OCI-M1 (cell line): ENCODE data around the gene TARP.
A peak's percentile ranks its signal among the peaks of the same experiment; 100 is the strongest.

Experiments
- DNase-seq: peaks from one replicate; lab custom pipeline; 2025; lab: John Stamatoyannopoulos, UW

TARP gene

DNA sequence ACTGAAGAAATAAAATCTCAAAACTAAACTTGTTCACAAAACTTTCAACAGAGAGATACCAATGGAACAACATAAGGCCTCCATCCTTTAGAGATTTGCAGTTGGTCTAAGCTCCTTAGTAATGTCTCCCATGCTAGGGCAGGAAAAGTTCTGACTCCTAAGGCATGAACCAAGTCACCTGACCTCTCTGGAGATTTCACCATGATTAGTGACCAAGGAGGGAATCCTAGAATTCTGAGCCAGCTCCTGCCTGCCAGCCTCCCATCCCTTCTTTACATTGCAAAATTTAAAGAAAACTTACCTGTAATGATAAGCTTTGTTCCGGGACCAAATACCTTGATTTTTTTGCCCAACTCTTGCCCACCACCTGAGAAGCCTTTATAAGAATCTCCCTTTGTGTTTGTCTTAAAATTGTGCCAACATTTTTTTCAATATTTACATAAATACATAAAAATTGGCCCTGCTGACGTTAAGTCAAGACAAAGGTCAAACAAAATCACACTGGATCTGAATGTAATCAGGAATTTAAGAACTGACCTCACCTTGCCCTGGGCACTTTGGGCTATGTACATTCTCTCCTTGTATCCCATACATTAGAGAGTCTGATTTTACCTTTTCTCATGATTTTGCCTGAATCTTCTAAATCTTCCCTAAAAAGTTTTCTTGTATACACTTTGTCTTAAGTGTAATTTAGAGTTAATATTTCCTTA is at the start of gene TARP:
Gene TARP, minus strand, starts transcription at position 351 of the 710 bp plus-strand sequence.
- peak; percentile 9 for DNase-seq

DNA sequence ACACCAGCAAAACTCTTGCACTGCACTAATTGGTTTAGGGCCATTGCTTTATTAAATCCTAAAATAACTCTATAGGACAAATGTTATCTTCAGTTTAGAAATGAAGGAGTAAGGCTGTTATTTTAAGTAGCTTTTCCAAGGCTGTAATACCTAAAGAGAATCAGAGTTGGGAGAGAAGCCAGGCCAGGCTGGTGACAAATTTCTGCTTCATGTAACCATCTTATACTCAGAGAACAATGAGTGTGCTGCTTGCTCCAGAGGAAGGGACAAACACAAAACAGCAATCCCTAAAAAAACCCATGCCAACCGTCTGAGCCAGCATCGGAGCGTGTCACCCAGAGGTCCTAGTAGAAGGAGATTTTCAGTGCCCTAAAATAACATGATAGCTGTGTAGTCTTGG is 49.7 kb upstream of the TARP start:
- no peak for DNase-seq

DNA sequence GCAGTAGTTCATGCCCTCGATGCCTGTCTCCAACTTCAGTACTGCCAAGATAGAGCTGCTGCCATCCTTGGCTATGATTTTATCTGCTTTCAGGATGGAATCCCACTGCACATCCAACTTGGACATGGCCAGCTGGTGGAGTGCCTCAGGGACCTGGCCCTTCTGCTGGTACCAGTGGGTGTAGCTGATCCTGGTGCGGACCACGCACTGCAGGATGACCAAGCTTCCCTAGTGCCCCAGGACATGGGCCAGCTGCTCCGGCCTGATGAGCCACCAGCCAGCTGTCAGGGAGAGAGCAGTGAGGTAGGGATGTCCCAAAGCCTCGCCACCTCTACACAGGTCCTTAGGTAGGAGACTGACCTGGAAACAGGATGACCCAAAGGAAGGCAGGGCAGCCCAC is 49.0 kb upstream of the TARP start:
- no peak for DNase-seq

DNA sequence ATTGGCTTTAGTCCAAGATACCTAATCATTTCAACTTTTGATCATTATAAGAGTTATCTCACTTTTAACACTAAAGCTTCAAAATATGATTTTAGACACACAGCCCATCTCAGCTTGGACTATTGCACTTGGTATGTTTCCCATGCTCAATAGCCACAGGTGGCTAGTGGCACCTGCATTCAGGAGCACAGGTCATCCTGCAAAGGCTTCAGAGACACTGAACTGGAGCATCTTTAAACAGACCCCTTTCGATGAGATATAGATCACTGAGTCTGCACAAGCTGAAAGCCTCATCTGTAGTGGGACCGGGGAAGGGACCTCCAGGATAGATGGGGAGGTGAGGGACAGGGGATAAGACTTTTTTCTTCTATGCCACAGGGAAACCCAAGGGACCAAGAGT is 48.5 kb upstream of the TARP start:
- DNase-seq, result no peak

DNA sequence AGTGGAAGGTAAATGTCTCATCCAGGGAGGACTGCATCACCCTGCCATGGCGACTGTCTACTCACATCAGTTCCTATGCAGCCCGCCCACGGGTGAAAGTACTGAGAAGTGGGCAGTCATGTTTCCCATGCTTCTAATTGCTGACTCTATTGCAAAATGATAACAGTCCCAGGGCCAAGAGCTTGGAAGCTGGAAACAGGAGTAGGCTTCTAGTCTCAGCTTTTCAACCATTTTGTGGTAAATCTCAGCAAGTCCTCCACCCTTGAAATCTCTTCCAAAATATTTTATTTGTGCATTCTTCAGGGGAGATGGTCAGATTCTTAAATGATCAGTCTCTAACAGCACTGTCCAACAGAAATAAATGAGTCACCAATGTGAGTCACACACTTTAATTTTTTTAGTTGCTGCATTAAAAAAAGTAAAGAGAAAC is 48.1 kb upstream of the TARP start:
- DNase-seq, result peak; percentile 2

DNA sequence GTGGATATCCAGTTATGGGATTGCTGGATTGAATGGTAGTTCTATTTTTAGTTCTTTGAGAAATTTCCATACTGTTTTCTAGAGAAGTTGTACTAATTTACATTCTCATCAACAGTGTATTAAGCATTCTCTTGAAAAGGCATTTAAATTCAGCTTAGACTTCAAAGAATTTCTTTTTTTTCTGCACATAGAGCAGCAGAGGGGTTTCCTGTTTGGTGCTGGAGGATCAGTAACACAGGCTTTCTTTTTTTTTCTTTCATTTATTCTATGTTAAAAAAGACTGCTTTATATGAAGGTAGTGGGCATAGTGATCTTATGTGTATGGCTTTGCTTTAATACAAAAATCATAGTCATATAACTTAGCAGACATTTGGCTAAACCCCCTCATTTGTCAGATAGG is 47.6 kb upstream of the TARP start:
- DNase-seq, result no peak

DNA sequence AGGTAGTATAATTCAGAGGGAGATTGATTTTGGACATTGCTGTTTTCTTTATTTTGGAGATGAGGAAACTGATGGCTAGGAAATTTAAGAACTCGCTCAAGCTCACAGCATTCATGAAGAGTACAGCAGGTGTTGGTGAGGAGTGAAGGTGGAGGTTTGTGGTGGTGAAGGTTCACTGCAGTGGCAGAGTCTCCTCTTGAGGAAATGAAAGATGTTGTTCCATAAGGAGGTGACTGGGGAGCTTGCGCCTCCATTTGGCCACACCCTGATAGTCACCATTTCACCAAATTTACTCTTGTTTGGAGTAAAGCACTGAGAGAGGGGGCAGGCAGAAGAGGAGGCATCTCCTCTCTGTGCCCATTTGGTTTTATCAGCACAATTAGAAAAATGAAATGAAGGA is 46.4 kb upstream of the TARP start:
- no peak for DNase-seq

DNA sequence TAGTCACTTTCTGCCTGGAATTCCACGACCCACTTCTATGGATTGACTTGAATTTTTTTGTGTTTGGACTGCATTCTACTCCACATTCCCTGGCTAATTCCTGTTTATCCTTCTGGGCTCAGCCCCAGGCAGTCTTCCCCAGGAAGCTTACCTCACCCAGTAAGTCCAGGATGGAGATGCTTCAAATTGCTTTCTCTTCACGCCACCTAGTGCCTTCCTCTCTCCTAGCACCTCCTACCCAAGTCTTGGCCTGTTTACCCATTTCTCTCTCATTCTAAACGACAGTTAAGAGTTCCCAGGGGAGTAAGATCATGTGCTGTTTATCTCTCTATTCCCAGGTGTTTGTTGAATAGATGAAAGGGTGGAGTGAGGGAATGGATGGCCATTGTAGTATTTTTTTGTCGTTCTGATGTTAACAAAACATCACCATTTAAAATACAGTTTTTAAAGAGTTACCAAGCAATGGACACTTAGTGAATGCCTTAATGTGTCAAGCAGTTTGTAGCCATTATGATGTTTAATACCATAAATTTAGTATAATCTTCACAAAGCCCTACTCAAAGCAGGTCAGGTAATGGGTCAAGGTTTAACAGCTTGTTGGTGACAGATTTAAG is 45.5 kb upstream of the TARP start:
- peak; percentile 79 for DNase-seq

DNA sequence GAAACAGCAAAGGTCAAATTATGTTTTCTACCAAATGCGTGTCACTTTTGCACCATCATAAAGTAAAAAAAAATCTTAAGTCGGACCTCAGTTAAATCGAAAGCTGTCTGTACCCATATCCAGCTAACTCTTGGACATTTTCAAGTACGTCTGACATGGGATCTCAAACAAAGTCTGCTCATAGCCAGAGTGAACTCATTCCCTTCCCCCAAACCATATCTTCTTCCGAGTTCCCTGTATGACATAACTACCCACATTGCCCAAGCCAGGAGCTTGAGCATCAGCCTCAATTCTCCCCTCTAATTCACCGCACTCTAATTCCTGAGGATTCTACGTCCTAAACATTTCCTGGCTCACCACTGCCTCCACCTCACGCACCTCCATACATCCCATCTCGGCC is 44.8 kb upstream of the TARP start:
- no peak for DNase-seq

DNA sequence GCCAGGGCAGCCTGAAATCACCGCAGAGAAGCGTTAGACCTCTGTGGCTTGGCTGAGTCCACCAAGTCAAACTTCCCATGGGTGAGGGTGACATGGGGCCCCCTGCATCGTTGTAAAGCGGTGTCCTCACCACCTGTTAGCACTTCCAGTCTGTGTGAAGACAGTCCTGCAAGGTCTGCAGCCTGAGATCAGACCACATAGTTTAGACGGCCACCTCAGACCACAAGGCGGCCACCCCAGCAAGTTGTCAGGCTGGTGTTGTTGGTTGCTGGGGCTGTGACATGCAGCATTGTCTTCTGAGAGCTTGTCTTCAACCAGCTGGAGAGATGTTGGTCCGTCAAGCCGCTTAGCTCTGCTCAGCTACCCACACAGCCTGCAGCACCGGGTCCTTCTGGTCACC is 44.1 kb upstream of the TARP start:
- DNase-seq, result no peak

DNA sequence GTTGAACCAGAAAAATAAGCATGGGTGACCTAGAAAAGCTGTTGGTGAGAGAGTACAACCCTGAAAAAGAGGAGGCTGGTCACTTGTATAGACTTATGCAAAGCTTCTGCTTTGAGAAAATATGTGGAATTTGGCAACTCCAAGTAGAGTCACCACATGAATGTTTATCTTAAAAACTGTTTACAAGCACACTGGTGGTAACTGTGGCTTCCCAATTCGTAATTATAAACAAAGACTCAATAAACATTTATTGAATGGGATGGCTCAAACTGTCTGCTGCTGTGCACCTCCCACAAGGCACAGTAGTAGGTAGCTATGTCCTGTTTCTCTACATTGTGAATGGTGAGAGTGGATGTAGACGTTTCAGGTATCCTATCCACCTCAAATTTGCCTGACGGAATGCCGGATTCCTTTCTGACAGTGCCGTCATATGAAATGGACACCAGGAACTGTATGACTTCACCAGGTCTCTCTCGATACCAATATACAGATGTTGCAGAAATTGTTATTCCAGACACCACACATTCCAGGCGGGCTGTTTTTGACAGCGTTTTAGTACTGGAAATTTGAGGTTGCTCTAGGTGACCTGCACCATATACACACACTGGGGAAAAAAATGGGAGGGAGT is 43.4 kb upstream of the TARP start:
- DNase-seq, result no peak

DNA sequence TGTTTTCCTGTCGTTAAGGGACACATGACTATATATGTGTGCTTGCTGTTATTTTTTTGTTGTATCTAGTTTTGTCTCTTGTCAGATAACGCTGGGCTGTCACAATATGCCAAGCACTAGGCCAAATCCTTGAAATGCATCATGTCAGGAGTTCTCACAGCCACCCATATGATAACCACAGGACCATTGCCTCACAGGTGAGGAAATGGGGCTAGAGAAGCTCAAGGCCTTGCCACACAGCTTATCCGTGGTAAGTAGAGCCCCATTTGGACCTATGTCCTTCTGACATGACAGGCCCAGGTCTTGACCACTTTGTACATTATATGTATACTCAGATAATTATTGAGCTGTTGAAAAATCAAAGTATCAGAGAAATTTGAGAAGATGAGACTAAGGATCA is 42.0 kb upstream of the TARP start:
- DNase-seq, result no peak

DNA sequence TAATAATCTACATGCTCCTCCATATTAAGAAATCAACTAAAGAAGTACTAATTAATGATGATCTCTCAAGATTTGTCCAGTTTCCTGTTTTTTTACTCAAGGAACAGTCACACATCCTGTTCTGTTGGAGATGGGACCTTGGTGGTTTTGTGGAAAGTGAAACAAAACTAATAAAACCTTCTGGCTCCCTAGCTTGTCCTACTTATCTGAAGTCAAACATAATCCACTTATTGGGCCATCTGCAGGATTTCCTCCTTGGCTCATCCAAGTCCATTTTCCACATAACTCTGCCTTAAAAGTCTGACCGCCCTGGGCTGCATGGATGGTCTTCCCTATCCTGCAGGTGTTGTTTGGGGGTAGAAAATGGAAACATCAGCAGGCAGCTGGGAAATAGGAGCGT is 39.4 kb upstream of the TARP start:
- peak; percentile 54 for DNase-seq

DNA sequence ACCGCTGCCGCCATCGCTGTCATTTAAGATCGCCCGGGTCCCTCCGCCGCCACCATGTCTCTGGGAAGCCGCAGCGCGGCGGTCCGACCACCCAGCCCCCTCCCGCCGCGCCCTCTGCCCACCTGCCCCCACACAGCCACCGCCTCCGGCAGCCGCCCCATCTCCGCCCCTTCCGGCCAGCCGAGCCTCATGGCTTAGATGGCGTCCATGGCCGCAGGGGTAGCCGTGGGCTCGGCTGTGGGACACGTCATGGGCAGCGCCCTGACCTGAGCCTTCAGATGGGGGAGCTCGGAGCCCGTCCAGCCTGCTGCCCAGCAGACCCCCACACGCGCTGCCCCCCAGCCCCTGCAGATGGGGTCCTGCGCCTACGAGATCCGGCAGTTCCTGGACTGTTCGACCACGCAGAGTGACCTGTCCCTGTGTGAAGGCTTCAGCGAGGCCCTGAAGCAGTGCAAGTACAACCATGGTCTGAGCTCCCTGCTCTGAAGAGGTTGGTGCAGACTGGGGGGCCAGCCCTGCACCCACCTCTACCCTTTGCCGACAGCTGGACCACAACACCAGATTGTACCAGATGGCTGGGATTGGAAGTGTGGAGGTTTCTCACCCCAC is 38.0 kb upstream of the TARP start:
- peak; percentile 74 for DNase-seq

DNA sequence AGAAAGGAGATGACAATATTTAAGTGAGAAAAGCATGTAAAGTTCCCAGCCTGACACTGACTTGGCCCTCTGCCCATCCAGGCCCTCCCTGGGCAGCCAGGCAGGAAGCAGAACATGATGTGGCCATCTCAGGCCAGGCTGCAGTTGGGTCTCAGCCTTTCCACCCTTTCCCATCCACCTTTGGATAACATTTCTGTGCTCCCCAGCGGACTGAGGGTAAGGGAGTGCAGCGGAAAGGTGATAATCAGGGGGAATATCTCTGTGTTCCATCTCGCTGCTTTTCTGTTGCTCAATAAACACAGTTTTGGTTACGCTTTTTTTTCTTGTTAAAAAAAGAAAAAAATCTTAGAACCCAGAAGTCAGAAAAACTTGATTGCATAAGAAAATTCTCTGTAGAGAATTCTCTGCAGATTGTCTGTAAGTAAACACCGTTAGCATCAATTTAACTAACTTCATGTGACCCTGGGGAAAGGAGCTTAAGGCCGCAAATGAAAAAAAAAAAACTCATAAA is 37.2 kb upstream of the TARP start:
- DNase-seq, result peak; percentile 36

DNA sequence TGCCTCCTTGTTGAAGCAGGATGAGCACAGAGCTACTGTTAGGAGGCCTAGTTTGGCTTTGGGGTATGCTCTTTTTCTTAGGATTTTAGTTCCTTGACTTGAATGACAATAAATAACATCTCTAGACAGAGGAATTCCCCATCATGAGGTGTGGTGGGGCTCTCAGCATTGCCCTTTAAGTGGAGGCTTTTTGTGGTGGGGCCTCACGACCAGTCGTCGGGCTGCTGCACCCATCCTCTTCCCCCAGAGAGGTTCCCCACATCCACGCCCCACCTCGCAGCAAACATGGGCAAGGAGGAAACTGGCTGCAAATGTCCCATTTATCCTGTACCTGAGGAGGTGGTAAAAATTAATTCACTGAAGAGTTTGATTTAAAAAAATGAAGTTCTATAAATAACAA is 36.1 kb upstream of the TARP start:
- no peak for DNase-seq

DNA sequence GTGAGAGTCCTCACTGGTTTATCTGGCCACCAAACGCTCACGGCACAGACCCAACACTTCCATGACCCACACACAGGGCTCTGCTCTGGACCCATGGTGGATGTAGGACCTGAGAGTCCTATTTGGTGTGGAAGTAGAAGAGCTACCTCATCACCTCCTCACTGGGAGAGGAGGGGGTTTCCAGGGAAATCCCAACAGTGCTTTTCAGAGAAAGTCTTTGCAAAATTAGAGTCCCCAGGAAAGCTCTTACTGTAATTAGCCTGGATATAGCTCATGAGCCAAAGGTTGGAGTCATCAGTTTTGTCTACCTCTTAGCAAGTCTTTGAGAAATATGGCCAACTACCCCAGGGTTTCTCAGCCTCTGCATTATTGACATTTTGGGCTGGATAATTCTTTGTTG is 34.7 kb upstream of the TARP start:
- no peak for DNase-seq

DNA sequence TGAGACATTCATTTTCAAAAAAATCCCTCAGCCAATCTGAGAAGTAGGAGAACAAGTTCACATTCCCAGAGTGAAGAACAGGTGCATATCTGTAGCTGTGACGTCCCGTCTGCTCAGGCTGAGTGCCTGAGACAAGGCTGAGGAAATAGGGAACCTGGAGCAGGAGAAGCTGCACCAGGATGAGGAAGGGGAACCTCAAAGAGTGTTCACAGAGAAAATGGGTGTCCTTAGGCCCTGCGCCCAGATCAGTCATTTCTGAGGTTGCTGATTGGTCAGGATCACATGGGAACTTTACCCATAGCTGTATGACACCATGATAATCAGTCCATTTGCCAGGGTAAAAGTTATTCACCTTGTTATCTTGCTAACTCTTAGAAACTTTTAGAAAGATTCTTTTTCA is 34.2 kb upstream of the TARP start:
- DNase-seq, result no peak

DNA sequence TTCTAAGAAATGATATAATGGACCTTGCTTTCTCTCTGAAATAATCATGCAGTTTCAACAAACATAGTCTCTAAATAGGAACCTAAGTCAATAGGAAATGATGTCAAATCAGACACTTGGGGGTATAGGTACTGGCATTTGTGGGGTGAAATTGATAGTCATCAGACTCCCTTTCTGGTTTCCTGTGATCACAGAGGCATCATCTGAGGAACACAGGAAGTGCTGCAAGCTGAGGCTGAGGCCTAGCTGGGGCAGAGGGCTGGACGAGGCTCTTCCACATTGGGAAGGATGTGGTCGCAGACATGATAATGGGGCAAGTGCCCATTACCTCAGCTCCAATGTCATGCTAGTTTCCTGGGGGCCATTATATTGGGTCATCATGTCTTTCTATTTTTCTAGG is 33.5 kb upstream of the TARP start:
- no peak for DNase-seq

DNA sequence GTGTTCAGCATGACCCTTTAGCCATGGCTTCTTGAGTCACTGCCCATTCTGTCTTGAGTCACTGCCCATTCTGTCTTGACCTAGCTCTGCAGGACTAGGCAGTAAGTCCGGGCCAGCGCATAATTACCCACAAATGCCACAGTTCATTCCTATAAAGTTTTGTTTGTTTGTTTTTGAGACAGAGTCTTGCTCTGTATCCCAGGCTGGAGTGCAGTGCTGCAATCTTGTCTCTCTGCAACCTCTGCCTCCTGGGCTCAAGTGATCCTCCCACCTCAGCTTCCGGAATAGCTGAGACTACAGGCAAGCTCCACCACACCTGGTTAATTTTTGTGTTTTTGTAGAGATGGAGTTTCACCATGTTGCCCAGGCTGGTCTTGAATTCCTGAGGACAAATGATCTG is 32.7 kb upstream of the TARP start:
- no peak for DNase-seq

DNA sequence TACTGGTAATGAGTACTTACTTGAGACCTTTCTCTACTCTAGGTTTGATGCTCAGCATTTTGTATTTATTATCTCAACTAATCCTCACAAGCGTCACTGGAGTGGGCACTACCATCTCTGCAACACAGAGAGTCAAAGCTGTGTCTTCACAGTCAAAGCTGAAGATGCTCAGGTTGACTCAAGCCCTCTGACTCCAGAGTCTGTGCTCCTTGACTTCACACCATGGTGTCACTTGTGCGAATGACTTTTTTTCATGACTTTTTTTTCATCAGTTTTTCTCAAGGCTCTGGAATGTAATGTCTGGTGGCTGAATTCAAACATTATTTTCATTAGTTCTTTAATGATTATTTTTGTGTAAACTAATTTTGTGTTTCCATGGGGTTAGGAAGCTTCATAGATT is 30.4 kb upstream of the TARP start:
- DNase-seq, result no peak

DNA sequence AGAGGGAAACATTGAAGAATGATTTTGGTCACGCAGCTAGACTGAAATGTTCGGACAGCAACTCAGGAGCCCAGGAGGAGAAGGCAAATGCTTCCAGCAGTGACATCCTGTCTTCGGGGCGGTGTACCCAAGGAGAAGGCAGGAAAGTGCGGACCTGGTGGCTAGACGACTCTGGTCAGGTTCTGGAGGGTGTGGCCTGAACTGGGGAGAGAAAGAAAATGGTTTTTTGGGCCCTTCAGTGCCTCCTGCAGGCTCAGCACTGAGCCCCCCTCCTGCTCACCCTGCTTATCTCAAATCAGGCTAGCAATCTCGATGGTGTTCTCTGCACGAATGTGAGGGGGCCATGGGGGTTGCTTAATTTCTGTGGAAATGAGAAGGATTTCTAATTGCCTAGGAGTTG is 26.7 kb upstream of the TARP start:
- peak; percentile 4 for DNase-seq
